CD4-positive, alpha-beta T cell treated with Interleukin-4 for 1 hour (primary cell): Measurements from ENCODE around the gene SUCLG2.

Experiments used
- DNase-seq, 2 donors: peaks; one replicate each; pipeline ENCODE4 v3.0.0-alpha.2; 2020 to 2022

Gene SUCLG2

DNA sequence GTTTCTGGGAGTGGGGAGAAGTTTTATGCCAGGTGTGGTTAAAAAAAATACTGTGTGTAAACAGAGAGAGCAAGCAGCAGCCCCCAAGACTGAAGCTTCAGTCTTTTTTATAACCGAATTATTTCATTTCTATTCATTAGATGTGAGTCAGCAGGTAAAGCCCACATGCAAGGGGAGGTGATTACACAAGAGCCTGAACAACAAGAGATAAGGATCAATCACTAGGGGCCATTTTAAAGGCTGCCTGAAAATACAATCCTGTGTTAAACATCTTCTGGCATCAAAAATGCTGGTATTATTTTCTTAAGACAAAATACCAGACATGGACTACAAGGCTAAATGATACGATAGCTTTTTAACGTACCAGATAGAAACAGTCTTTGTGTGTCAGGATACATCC is 217.3 kb downstream of the SUCLG2 start:
- no peak for DNase-seq

DNA sequence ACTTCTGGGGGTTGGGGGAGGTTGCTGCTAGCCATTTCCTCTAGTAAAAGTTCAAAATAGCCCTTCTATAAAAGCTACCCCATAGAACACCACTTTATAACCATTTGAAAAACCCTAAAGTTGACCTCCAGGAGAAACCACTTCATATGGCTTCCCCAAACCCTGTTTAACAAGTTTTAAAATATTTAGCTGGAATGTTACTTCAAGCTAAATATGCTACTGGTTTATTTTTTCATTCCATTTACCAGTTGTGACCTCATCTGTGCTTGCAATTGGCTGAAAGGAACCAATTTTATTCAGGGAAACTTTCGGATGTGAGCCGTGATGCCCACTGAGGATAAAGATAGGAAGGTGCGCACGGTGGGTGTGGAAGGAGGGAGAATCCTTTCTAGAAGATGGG is 221.3 kb downstream of the SUCLG2 start:
- DNase-seq = no peak

DNA sequence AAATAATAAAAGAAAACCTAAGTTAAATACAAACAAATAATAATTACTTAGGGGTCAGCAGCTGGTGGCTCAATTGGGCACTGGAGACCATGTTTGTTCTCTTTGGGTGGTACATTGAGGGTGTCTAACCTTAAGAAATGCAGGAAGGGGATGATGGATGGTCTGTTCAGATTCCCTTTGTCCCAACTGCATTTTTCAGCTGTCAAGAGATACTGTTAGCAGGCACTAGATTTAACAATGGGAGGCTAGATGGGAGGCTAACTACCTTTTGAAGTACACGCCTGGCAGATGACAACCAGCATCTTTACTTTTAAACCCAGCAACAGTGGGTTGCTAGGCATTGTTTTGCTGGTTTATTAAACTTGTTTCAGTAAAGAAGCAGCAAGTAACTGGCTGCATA is 222.5 kb downstream of the SUCLG2 start:
- no peak for DNase-seq

DNA sequence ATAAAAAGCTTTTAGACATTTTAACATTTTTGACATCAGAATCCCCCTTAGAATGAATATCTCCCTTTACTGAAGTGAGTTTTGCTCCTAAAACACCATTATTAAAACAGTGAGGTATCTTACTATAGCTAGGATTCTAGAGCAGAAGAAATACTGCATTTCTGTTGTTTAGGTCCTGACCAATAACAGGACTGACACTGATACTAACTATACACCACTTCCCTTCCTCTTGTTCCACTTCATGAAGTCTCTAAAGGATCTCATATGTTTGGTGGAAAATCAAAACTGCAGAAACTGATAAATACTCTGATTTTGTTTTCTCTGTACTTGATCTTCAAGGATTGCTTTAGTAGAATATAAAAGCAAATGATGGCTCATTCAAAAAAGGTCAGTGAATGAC is 230.7 kb downstream of the SUCLG2 start:
- DNase-seq = no peak

DNA sequence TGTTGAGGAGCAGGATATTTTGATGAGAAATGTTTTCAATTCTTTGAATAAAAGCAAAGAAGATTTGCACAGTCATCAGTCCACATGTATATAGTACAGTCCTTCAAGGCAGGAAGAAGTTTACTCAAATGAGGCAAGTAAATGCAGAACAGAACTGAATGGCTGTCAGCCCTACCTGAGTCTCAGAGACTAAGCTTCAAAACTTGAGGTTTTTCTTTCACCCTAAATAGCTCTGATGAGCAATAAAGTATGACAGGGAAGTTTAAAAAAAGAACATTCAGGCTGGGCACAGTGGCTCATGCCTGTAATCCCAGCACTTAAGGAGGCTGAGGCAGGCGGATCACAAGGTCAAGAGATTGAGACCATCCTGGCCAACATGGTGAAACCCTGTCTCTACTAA is 232.5 kb downstream of the SUCLG2 start:
- DNase-seq = no peak

DNA sequence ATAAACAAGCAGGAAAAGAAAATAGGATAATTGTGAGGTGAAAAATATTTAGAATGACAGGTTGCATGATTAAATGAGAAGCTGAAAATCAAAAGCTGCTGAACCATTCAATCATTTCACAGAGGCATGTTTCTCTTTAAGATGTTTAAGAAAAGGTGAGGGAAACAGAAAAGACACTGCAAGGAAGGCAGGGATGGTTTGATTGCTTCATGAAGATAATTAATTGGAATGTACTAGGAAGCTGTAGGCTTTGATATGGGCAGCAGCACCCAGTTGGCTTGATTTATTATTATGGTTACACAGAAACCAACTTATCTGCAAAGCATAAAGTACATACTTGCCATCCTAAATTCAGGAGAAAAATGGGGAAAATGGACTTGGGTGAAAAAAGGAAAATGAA is 234.6 kb downstream of the SUCLG2 start:
- DNase-seq = no peak

DNA sequence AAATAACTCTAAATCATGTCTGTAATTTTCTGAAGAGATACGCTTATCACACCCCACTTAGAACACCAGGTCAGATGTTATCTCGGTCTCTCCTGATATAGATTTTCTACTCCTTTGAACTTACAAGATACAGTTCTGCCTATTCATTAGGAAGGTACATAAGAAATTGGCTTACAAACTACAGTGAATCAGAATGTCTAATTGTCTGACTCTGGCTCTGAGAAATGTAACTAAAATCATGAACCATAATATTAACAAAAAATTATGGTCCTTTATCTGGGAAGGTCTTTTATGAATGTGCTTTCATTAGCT is 235.2 kb downstream of the SUCLG2 start:
- no peak for DNase-seq

DNA sequence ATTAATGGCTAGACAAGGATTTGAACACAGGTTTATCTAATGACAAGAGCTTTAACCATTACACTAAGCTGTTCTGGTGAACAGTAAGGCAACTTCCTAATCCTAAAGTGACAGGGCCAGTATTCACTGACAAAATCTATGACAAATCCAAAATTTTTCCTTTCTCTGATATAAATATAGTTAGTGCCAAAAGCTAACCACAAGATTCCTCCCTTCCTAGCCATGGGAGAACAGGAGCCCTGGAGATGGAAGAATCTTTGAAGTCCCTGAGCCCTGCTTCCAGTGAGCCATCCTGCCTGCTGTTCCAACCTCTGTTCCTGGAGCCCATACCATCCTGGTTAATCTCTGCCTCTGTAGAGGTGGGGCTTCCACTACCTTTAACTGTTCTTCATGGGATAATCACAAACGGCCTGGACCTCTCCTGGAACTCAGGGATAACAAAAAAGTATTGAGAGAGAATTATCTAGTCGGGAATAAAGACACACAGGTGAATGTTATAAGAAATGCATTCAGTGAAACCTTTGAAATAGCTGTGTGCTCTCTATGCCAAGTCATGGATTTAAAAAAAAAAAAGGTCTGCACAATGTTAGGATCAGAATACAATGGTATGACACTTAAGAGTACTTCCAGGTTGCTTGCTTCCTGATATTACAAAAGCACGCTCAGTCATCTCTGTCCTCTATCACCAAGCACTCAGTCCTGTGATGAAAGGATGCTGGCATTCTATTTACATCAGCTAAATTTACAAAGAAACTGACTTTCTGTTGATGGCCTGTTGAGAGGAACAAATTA is 235.8 kb downstream of the SUCLG2 start:
- no peak for DNase-seq

DNA sequence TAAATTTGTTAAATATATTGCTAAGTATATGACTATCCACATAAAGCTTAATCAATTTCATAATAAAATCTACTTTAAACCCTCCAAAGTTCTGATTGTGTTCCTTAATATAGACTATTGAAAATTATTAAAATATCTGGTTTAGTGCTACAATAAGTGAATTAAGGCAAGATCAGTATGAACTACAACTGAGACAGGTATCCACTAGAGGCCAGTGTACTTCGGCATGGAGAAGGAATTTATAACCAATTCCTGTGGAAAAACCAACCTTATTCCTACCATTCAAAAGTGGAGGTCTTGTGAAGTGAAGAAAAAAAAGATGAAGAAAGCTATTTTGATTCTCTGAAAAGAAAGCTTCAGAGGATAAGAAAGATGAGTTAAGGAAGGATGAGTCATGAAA is 237.7 kb downstream of the SUCLG2 start:
- no peak for DNase-seq

DNA sequence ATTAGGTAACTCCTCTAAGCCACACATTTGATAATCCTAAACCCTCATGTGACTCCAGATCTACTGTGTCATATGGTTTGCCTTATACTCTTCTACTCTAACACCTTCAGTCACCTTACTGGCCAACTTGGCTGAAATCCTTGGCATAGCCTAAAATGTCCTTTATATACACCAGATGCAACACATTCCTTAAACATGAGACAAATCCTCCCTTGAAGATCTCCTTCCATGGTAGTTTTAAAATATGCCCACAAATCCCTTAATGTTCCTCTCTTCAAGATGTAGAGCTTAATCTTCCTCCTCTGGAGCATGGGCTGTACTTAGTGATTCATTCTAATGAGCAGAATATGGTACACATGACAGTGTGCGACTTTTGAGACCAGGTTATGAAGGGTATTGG is 238.9 kb downstream of the SUCLG2 start:
- DNase-seq = no peak

DNA sequence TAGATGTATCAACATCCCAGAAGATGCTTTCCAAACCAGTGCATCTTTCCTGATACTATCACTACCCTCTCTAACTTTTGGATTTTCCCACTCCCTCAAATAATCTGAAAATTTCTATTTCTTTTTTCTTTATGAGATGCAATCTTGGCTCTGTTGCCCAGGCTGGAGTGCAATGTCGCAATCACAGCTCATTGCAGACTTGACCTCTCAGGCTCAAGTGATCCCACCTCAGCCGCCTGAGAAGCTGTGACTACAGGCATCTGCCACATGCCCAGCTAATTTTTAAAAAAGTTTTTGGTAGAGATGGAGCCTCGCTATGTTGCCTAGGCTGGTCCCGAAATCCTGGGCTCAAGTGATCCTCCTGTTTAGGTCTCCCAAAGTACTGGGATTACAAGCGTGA is 239.7 kb downstream of the SUCLG2 start:
- DNase-seq = no peak

DNA sequence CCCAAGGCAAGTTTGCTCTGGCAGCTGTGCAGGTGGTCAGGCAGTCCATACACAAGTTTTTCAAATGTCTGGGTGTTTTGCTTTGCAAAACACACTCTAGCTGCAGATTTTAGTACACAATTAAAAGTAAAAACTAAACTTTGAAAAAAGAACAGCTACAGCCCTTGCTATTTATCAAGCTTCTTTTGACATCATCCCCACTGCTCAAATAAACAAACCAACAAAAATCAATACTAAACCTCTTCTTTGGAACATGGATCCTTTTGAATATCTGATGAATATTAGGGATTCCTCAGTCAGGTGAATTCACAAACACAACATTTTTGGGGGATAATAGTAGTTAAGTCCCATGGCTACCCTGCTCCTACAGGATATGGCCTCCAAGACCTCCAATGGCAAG is 249.2 kb downstream of the SUCLG2 start:
- no peak for DNase-seq

DNA sequence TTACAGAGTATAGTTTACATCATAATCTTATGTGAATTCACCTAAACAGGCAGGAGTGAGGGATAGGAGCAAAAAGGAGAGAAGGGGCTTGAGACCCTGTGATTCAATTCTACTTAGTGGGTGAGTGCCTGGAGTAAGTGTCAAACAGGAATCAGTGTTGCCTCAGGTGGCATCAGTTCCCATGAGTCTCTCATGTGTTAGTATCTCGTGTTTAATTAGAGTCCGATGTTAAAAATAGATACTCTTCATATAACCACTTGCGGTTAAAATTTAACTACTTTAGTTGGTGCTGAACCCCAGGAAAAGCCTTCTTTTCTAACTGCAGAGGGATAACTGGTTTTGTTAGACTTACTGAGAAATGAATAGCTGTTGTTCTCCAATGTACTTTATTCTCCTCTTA is 251.5 kb downstream of the SUCLG2 start:
- no peak for DNase-seq

DNA sequence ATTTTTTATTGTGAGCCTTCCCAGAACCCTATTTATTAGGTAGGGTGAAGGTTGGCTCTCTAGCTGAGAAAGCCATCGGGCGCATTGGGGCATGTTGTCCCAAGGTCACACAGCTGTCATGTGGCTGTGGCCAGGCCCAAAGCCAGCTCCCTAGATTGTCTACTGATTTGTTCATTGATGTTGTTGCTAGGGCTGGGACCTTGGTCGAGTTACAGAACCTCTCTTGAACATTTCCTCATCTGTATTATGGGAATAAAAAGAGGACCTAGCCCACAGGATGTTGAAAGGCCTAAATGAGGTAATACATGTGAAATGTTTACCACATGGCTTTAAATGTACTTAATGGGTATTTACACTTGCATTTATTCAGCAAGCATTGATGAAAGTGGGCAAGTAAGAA is 252.5 kb downstream of the SUCLG2 start:
- DNase-seq = no peak

DNA sequence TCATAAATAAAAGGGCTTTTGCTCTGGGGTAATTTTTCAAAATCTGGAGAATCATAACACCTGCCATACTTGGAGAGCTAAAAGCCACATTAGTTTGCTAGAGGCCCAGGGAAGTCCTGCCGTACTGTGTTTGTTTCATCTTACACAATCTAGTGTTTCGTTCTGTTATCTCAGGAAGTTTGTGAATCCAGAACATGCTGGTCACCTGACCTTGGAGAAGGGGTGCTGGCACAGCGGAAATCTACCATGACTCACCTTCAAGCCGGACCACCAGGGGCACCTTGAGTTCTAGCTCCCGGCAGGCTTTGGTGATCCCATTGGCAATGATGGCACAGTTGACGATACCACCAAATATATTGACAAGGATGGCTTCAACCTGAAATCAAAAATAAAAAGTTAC is 253.9 kb downstream of the SUCLG2 start:
- DNase-seq = no peak

DNA sequence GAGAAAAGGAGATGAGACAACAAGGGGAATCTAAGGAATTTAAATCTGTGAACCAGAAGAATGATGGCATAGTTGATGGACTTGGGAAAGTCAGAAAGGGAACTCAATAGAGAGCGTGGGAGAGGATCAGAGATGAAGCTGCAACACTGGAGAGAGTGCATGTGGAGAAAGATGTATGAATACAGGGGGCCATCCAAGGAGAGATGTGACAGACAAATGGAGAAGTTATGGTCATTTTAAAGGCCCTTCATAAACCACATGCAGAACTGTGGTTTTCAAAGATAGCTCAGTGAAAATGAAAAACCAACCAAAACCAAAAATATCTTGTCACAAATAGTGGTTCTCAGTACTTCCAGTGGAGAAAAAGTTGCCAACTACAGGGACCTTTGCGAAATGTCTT is 265.2 kb downstream of the SUCLG2 start:
- DNase-seq = no peak

DNA sequence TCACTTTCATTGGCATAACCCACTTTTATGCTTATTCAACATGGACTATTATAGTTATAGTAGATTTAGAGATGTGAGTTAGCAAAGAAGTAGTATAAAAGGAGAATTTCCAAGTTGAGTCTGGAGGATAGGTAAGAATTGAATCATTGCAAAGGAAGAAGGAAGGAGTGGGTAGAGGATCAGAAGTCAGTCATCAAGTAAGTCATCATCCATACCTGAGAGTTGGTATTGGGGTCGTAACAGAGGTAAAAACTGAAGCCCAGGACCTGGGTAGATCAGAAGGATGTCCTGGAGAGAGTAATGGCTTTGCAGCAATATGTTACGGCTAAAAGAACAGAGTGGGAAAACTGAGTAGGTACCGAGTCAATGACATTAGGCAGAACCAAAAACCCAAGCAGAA is 265.7 kb downstream of the SUCLG2 start:
- DNase-seq = no peak

DNA sequence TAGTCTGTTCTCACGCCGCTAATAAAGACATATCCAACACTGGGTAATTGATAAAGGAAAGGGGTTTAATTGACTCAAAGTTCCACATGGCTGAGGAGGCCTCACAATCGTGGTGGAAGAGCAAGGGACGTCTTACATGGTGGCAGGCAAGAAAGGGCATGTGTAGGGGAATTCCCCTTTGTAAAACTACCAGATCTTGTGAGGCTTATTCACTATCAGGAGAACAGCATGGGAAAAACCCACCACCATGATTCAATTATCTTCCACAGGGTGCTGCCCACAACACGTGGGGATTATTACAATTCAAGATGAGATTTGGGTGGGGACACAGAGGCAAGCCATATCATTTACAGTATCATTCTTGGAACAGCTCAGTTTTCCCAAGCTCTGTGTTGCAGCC is 268.0 kb downstream of the SUCLG2 start:
- no peak for DNase-seq

DNA sequence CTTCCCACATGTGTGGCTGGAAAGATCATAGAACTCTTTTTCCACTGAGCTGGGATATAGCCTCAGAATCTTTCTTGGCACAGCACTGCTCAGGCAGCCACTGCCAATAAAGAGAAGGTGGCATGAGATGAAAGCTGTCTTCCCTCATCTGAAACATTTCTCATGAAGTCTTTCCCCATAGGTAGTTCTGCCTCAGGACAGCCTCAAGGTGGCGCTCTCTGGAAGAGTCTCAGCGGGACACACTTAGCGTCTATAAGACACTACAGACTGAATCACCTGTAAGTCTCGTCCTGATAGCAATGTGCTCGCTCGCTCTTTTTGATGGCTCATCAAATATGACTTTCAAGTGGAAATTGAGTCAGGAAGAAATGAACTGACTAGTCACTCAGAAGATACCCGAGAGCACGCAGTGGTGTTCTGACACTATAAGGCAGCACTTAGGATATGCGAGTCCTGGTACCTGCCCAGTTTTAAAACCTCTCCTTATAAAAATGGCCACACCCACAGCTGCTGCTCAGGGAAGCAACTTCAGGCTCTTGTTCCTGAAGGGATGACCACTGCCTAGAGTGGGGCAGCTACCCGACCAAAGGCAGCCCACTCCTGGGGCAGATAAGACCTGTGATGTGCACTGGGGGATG is 269.5 kb downstream of the SUCLG2 start:
- peak; percentile 27 to 40 for DNase-seq

DNA sequence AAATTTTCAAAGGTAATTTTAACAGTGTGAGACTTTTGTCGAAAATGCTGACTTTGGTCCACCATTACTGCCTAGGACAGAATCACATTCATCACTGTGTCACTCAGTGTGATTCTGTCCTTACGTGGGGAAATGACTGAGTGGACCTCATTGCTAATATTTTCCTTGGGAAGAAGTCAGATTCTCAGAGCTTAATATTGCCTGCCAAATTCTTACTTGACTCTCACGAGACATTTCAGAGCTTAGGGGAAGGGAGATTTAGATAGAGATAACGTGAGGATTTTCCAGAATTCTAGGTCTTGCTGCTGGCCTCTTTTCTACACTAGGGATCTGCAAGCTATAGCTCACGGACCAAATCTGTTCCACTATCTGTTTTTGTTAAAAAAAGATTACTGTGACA is 270.4 kb downstream of the SUCLG2 start:
- no peak for DNase-seq

DNA sequence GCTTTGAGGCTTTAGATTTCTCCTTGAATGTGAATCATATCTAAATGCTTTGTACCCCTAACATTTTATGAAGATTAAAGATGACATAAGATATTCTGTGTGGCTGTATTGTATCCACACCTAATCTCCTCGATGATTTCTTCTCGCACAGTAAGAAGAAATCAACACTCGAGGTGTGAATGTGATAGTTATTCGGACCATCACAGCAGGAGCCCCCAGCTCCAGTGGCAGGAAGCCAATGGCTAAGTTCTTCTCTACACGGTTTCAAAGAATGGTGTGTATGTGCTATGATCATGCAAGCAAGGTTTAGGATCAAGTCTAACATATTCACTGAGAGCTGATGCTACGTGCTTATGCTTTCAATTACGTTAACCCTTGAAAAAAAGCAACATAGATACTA is 271.0 kb downstream of the SUCLG2 start:
- DNase-seq = no peak

DNA sequence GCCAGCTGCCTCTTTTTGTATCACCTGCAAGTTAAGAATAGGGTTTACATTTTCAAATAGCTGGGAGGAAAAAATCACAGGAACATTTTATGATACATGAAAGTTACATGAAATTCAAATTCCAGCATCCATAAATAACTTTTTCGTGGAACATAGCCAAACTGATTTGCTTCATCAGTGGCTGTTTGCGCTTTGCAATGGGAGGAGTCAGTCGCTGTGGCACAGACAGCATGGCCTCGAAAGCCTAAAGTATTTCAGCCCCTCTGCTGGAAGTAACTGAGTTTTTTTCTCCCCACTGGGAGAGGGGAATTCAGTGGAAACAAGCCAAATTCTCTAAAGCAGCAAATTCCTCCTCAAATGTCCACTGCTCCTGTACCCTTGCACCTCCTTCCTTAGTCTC is 271.9 kb downstream of the SUCLG2 start:
- DNase-seq = no peak

DNA sequence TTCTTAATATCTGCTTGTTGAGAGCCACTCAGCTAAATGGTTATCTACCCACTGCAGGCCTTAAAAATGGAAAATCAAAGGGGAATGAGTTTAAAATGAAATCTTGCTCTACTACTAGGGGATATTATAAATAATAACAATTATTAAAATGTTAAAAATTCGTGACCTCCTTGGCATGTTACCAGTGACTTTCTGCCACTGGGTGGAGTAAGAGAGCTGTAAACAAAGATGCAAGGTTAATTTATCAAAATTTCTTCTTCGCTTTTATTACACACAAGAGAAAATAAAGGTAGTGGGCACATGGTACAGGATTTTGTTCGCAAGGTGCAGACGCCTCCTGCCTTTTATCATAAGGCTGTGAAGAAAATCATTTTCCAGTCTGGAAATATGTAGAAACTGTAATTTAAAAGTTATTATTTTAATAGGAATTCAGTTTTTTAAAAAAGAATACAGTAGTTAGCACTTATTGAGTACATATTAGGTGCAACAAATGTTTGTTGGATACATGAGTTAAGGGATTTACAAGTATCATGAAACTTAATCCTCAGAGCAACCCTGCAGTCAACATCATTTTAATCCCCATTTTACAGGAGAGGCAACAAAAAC is 272.6 kb downstream of the SUCLG2 start:
- peak in 1 of 2 donors; percentile 36 for DNase-seq

DNA sequence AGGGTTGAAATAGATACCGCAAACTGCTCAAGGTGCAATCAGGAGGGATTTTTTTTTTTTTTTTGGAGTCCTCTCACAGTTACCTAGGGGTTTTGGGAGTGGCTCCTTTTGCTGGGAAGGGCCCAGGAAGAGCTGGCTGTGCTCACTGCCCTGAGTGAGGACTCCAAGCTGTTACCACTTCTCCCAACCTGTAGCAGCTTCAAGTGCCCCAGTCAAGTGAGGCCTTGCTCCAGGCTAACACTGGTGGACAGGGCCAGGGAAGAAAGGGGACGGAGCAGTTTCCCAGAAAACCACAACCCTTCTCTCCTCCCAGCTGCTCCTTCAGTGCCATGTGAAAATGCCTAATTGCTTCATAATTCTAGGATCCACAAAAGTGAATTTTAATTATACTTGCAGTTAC is 274.3 kb downstream of the SUCLG2 start:
- no peak for DNase-seq

DNA sequence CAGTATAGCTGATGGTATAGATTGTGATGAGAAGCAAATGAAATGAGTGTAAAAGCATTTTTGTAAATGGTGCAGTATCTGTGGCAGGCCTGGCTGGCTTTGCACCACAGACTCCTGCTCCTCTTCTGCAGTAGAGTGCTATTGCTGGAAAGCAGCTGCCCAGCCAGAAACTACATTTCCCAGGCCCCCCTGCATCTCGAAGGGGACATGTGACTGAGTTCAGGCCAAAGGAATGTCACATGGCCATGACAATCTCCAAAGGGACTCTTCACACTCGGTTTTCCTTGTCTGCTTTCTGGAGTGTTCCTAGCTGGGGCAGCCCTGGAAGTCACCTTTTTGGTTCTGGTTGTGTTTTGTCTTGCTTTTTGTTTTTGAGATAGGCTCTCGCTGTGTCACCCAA is 277.1 kb downstream of the SUCLG2 start:
- no peak for DNase-seq
